ENCODE data around the gene NUSAP1. TPM values are rescaled to one million over a fixed set of nuclear protein-coding genes. Genes with fewer than 3 reads are reported as not detected.

Gene NUSAP1
- total and polyA plus RNA-seq, 10 of the 15 experiments (the other 5 are each of a cell fraction or from before 2014, with no cell fraction given): 158 to 315 (median 229) TPM

DNA sequence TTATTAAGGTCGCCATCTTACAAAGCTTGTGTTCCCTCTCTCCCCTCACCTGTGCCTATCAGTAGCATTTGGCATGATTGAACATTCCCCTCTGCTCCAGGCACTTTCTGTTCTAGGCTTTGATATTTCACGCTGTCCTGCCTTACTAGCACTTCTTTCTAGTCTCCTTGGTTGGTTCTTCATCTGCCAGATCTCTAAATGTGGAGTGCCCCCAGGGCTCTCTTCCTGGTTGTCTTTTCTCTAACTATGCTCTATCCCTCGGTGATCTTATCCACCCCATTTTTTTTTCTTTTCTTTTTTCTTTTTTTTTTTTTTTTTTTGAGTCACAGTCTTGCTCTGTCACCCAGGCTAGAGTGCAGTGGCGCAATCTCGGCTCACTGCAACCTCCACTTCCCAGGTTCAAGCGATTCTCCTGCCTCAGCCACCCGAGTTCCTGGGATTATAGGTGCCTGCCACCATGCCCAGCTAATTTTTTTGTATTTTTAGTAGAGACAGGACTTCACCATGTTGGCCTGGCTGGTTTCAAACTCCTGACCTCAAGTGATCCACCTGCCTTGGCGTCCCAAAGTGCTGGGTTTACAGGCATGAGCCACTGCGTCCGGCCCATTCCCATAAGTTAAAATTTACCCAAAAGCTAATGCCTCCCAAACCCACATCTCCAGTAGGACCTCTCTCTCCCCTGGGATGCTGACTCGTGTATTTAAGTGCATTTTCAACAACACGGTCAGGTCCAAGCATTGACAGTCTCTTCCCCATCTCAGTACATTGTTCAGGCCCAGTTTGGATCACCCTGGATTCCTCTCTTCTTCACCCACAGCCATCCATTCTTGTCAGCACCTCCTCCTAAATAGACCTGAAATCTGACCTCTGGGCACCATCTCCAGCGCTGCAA lies 5.2 kb downstream of the NUSAP1 start:
- DNase-seq (ENCODE audit: low read depth, low spot score) (no peak), ATAC-seq (no peak), FAIRE-seq (no peak)
- WGBS (ENCODE audit: insufficient coverage, insufficient replicate concordance, low lambda C conversion rate, missing lambda C conversion rate): 86% methylated on average over 11 of the region's 13 CpGs
- Histone ChIP-seq H2AFZ (ENCODE audit: control insufficient read depth, low read depth, low read length) (peak overlapping the region; percentile 63), H3K36me3 (ENCODE audit: control insufficient read depth in 2 of 2, insufficient read depth in 2 of 2, low read length in 1 of 2) (peaks cover 10 to 22% of the 10 kb centered on the region in 2 experiments), H3K4me3 (peak overlapping the region; percentile 32; the same call in 1 of the 2 replicates), H3K27ac (ENCODE audit: control insufficient read depth, insufficient read depth) (no peak overlapping the region), H3K9ac (ENCODE audit: control insufficient read depth, insufficient read depth, low read length) (peak overlapping the region; percentile 27; the same call in 1 of the 2 replicates), H3K4me1 (ENCODE audit: control insufficient read depth, insufficient read depth, low read length) (peaks cover 4% of the 10 kb centered on the region; the same call in 1 of the 2 replicates), H3K79me2 (ENCODE audit: control insufficient read depth, insufficient read depth, low read length) (peaks cover 89% of the 10 kb centered on the region), H4K20me1 (ENCODE audit: control insufficient read depth, insufficient read depth) (no peaks in the 10 kb centered on the region), H3K4me2 (ENCODE audit: control insufficient read depth, insufficient read depth) (peak overlapping the region; percentile 66), H3K27me3 (replicated peaks in 1 of 2; ENCODE audit: control insufficient read depth in 2 of 2, insufficient read depth in 2 of 2, low read length in 1 of 2) (no peaks in the 10 kb centered on the region), H3K9me3 (replicated peaks; ENCODE audit: control insufficient read depth, insufficient read depth, low read length) (no peaks in the 10 kb centered on the region)
- ChIA-PET SMC1A (ENCODE audit: uncharacterized antibody, unreplicated experiment) (interaction anchor here (0.8 kb wide), 1 partner anchor 64 kb away, joined by 3 read pairs; the partner anchor contains the start of gene NDUFAF1), POLR2A (interaction anchor here (0.6 kb wide), 1 partner anchor 383 kb away, joined by 4 read pairs; no protein-coding TSS in a partner anchor), CTCF (interaction anchor here (1.2 to 1.5 kb wide), 2 partner anchors 51 to 480 kb away, joined by 3 to 4 read pairs; no protein-coding TSS in a partner anchor), RAD21 (ENCODE audit: unreplicated experiment) (no interaction called here)
- in situ Hi-C loops (cut with MboI): no loop called here
- BruUV-seq (replicated peaks): TSS peak; percentile 14
- TF ChIP-seq PML (IDR thresholded peaks at IDR 0.05; ENCODE audit: low read length) (no peak), IKZF1 (conservative IDR thresholded peaks at IDR 0.05) (no peak), TAF1 (IDR thresholded peaks at IDR 0.05; ENCODE audit: borderline replicate concordance, low read depth, low read length) (no peak), MTA3 (IDR thresholded peaks at IDR 0.05; ENCODE audit: borderline replicate concordance, low read length) (no peak), POLR2A (IDR thresholded peaks at IDR 0.05; ENCODE audit: low read depth, low read length) (no peak), ZNF622 (IDR thresholded peaks at IDR 0.05) (0 out of 2 replicates have a peak, but pooled peaks have one; percentile 15)
- TF ChIP-seq, protein P1, sequence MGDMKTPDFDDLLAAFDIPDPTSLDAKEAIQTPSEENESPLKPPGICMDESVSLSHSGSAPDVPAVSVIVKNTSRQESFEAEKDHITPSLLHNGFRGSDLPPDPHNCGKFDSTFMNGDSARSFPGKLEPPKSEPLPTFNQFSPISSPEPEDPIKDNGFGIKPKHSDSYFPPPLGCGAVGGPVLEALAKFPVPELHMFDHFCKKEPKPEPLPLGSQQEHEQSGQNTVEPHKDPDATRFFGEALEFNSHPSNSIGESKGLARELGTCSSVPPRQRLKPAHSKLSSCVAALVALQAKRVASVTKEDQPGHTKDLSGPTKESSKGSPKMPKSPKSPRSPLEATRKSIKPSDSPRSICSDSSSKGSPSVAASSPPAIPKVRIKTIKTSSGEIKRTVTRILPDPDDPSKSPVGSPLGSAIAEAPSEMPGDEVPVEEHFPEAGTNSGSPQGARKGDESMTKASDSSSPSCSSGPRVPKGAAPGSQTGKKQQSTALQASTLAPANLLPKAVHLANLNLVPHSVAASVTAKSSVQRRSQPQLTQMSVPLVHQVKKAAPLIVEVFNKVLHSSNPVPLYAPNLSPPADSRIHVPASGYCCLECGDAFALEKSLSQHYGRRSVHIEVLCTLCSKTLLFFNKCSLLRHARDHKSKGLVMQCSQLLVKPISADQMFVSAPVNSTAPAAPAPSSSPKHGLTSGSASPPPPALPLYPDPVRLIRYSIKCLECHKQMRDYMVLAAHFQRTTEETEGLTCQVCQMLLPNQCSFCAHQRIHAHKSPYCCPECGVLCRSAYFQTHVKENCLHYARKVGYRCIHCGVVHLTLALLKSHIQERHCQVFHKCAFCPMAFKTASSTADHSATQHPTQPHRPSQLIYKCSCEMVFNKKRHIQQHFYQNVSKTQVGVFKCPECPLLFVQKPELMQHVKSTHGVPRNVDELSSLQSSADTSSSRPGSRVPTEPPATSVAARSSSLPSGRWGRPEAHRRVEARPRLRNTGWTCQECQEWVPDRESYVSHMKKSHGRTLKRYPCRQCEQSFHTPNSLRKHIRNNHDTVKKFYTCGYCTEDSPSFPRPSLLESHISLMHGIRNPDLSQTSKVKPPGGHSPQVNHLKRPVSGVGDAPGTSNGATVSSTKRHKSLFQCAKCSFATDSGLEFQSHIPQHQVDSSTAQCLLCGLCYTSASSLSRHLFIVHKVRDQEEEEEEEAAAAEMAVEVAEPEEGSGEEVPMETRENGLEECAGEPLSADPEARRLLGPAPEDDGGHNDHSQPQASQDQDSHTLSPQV (IDR thresholded peaks at IDR 0.05): no peak
- TF ChIP-seq, protein P2, sequence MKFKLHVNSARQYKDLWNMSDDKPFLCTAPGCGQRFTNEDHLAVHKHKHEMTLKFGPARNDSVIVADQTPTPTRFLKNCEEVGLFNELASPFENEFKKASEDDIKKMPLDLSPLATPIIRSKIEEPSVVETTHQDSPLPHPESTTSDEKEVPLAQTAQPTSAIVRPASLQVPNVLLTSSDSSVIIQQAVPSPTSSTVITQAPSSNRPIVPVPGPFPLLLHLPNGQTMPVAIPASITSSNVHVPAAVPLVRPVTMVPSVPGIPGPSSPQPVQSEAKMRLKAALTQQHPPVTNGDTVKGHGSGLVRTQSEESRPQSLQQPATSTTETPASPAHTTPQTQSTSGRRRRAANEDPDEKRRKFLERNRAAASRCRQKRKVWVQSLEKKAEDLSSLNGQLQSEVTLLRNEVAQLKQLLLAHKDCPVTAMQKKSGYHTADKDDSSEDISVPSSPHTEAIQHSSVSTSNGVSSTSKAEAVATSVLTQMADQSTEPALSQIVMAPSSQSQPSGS (IDR thresholded peaks at IDR 0.05; ENCODE audit: low read length): no peak
- intact Hi-C loops (cut with micrococcal nuclease; ENCODE audit: unreplicated experiment): no loop called here

Measured in GM12878 (cell line).